HepG2 (cell line): Measurements from ENCODE around the gene LTA4H. TPM values are rescaled to one million over a fixed set of nuclear protein-coding genes. Genes with fewer than 3 reads are reported as not detected.
A peak's percentile ranks its signal among the peaks of the same experiment; 100 is the strongest.

Source experiments
- ATF6 ChIP-seq: sonication (generic); formaldehyde crosslinking; conservative IDR thresholded peaks from 2 replicates; pipeline ENCODE4 v1.4.0; 2020; ENCODE audit warnings: missing genetic modification reagents
- CBFB ChIP-seq: sonication (generic); formaldehyde crosslinking; IDR thresholded peaks from 2 replicates; pipeline ENCODE4 v1.4.0; 2020; ENCODE audit warnings: missing genetic modification reagents
- CBX2 ChIP-seq, 2 experiments: fragments of 200-600 bp in 1 of 2; sonication (generic); formaldehyde crosslinking in 1 of 2; IDR thresholded peaks; 2 replicates each; pipeline versions ENCODE4 v1.7.0 to v1.8.1; 2018 to 2022; ENCODE audit warnings: low read depth in 2 of 2, low read length in 1 of 2, mild to moderate bottlenecking in 1 of 2, missing genetic modification reagents in 1 of 2
- EP300 ChIP-seq, 3 experiments: sonication (generic) in 1 of 3; formaldehyde crosslinking in 1 of 3; IDR thresholded peaks; 2 replicates each; pipeline versions ENCODE4 v1.5.1 to v1.6.1; 2011 to 2020; ENCODE audit warnings: low read depth in 2 of 3, low read length in 2 of 3, borderline replicate concordance in 1 of 3, improper control_type of control experiment in 1 of 3, mild to moderate bottlenecking in 1 of 3, missing genetic modification reagents in 1 of 3, moderate library complexity in 1 of 3
- FLYWCH1 ChIP-seq: sonication (generic); formaldehyde crosslinking; IDR thresholded peaks from 2 replicates; pipeline ENCODE4 v1.8.1; 2023; ENCODE audit warnings: mild to moderate bottlenecking, missing genetic modification reagents
- FOXC1 ChIP-seq: sonication (generic); formaldehyde crosslinking; IDR thresholded peaks from 2 replicates; pipeline ENCODE4 v1.8.0; 2022; ENCODE audit warnings: mild to moderate bottlenecking, missing genetic modification reagents, borderline replicate concordance
- GABPB1 ChIP-seq: IDR thresholded peaks from 2 replicates; pipeline ENCODE4 v1.6.1; 2016; ENCODE audit warnings: mild to moderate bottlenecking, missing genetic modification reagents, moderate library complexity, missing compliant biosample characterization
- HMGA1 ChIP-seq: sonication (generic); formaldehyde crosslinking; conservative IDR thresholded peaks from 2 replicates; pipeline ENCODE4 v1.4.0; 2020; ENCODE audit warnings: missing genetic modification reagents
- NCOA2 ChIP-seq: sonication (generic); formaldehyde crosslinking; IDR thresholded peaks from 2 replicates; pipeline ENCODE4 v1.8.0; 2022; ENCODE audit warnings: inconsistent platforms
- PAWR ChIP-seq: sonication (generic); formaldehyde crosslinking; IDR thresholded peaks from 2 replicates; pipeline ENCODE4 v1.4.0; 2020; ENCODE audit warnings: missing genetic modification reagents, mild to moderate bottlenecking, borderline replicate concordance
- SRY ChIP-seq: sonication (generic); formaldehyde crosslinking; IDR thresholded peaks from 2 replicates; pipeline ENCODE4 v1.8.0; 2022; ENCODE audit warnings: mild to moderate bottlenecking, missing genetic modification reagents
- ZBTB26 ChIP-seq: IDR thresholded peaks from 2 replicates; pipeline ENCODE4 v1.6.1; 2016; ENCODE audit warnings: missing compliant biosample characterization, missing genetic modification reagents, borderline replicate concordance
- ZBTB44 ChIP-seq: sonication (generic); formaldehyde crosslinking; IDR thresholded peaks from 2 replicates; pipeline ENCODE4 v1.4.0; 2020; ENCODE audit warnings: missing genetic modification reagents
- ZKSCAN1 ChIP-seq: fragments of 150-350 bp; IDR thresholded peaks from 2 replicates; pipeline ENCODE4 v1.6.1; 2014; ENCODE audit warnings: low read length
- ZMAT3 ChIP-seq: sonication (generic); formaldehyde crosslinking; conservative IDR thresholded peaks from 2 replicates; pipeline ENCODE4 v1.7.0; 2021; ENCODE audit warnings: missing genetic modification reagents
- ZMYM3 ChIP-seq: sonication (generic); formaldehyde crosslinking; IDR thresholded peaks from 2 replicates; pipeline ENCODE4 v1.5.1; 2020; ENCODE audit warnings: mild to moderate bottlenecking, missing genetic modification reagents
- ZNF138 ChIP-seq: sonication (generic); formaldehyde crosslinking; IDR thresholded peaks from 2 replicates; pipeline ENCODE4 v1.5.0; 2020; ENCODE audit warnings: mild to moderate bottlenecking, low read depth, missing genetic modification reagents
- ZNF234 ChIP-seq: sonication (generic); formaldehyde crosslinking; conservative IDR thresholded peaks from 2 replicates; pipeline ENCODE4 v1.5.1; 2020; ENCODE audit warnings: mild to moderate bottlenecking, missing genetic modification reagents
- ZNF569 ChIP-seq: sonication (generic); formaldehyde crosslinking; IDR thresholded peaks from 2 replicates; pipeline ENCODE4 v1.5.0; 2020; ENCODE audit warnings: mild to moderate bottlenecking, missing genetic modification reagents, moderate library complexity, borderline replicate concordance
- ZNF800 ChIP-seq: sonication (generic); formaldehyde crosslinking; IDR thresholded peaks from 2 replicates; pipeline ENCODE4 v1.4.0; 2020; ENCODE audit warnings: missing genetic modification reagents
- ZNF841 ChIP-seq: sonication (generic); formaldehyde crosslinking; IDR thresholded peaks from 2 replicates; pipeline ENCODE4 v1.8.1; 2023; ENCODE audit warnings: missing genetic modification reagents, borderline replicate concordance
- polyA plus RNA-seq, 8 experiments: library from polyadenylated mRNA; depleted of rRNA in 3 of 8; stranded (reverse) in 7 of 8; unstranded in 1 of 8; fragments of >200 nt; fragmentation: Illumina TruSeq in 4 of 8; extraction: Trizol in 4 of 8; gene quantifications; 2 replicates each; pipeline versions ENCODE4 v1.2.1 to v1.2.3, GENCODE V29; 2011 to 2016; ENCODE audit warnings: low read depth in 4 of 8, missing spikeins in 1 of 8, mixed read lengths in 1 of 8; ENCODE audit not compliant: insufficient read depth in 1 of 8
- total RNA-seq, 5 experiments: library from RNA; depleted of rRNA; stranded (reverse); fragments of >200 nt; fragmentation: Illumina TruSeq; extraction: Trizol; gene quantifications; 2 replicates each; pipeline ENCODE4 v1.2.3, GENCODE V29; 2016; ENCODE audit warnings: low read depth in 1 of 5

The LTA4H gene
- total and polyA plus RNA-seq, 2 of the 13 experiments (the other 11 are each of a cell fraction or from before 2014, with no cell fraction given): 87.5 to 90.4 TPM

GRCh38 chr12:95996034-95996658 is 39.2 kb downstream of the LTA4H start, which contains the start of gene HAL (continued):
- TF ChIP-seq ZNF800 (CRISPR knock-in tag) (0 out of 2 replicates have a peak, but pooled peaks have one; percentile 48), FLYWCH1 (CRISPR knock-in tag) (no peak), ZBTB44 (CRISPR knock-in tag) (no peak), PAWR (no peak; the same call in 1 of the 2 replicates), ZNF841 (CRISPR knock-in tag) (no peak), ZBTB26 (CRISPR knock-in tag) (no peak), ZNF138 (no peak), EP300 (IDR thresholded peaks at IDR 0.05; ENCODE audit: low read depth in 2 of 2, low read length in 2 of 2) (peak; percentile 62 to 97; a peak in 3 of 4 replicates), EP300 (CRISPR knock-in tag; IDR thresholded peaks at IDR 0.05; ENCODE audit: borderline replicate concordance) (peak; percentile 87; the same call in 1 of the 2 replicates), CBX2 (IDR thresholded peaks at IDR 0.05; ENCODE audit: low read depth, low read length) (no peak), CBX2 (CRISPR knock-in tag; IDR thresholded peaks at IDR 0.05; ENCODE audit: low read depth) (no peak; the same call in 1 of the 2 replicates), ATF6 (CRISPR knock-in tag) (peak; percentile 85; the same call in 1 of the 2 replicates), CBFB (CRISPR knock-in tag) (peak; percentile 91), ZKSCAN1 (no peak), FOXC1 (CRISPR knock-in tag) (peak; percentile 84; the same call in 1 of the 2 replicates), GABPB1 (CRISPR knock-in tag) (peak; percentile 58; the same call in 1 of the 2 replicates), NCOA2 (peak; percentile 97), HMGA1 (CRISPR knock-in tag) (no peak), ZNF569 (CRISPR knock-in tag) (no peak), ZMYM3 (CRISPR knock-in tag) (no peak), SRY (CRISPR knock-in tag) (0 out of 2 replicates have a peak, but pooled peaks have one; percentile 8), ZNF234 (CRISPR knock-in tag) (no peak), ZMAT3 (CRISPR knock-in tag) (peak; percentile 87)
